ENCODE data around the gene MRPL24.

GRCh38 chr1:156772222-156772621 is 31.3 kb upstream of the MRPL24 start:
- TF ChIP-seq, protein P1, sequence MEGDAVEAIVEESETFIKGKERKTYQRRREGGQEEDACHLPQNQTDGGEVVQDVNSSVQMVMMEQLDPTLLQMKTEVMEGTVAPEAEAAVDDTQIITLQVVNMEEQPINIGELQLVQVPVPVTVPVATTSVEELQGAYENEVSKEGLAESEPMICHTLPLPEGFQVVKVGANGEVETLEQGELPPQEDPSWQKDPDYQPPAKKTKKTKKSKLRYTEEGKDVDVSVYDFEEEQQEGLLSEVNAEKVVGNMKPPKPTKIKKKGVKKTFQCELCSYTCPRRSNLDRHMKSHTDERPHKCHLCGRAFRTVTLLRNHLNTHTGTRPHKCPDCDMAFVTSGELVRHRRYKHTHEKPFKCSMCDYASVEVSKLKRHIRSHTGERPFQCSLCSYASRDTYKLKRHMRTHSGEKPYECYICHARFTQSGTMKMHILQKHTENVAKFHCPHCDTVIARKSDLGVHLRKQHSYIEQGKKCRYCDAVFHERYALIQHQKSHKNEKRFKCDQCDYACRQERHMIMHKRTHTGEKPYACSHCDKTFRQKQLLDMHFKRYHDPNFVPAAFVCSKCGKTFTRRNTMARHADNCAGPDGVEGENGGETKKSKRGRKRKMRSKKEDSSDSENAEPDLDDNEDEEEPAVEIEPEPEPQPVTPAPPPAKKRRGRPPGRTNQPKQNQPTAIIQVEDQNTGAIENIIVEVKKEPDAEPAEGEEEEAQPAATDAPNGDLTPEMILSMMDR (IDR thresholded peaks at IDR 0.05): no peak
- TF ChIP-seq POLR2A (IDR thresholded peaks at IDR 0.05) (no peak), POLR2AphosphoS5 (IDR thresholded peaks at IDR 0.05) (no peak)

Measured in prostate gland (tissue), 2 donors.